HepG2 (cell line): Measurements from ENCODE around the gene NUBP2. TPM values are rescaled to one million over a fixed set of nuclear protein-coding genes. Genes with fewer than 3 reads are reported as not detected.
A peak's percentile ranks its signal among the peaks of the same experiment; 100 is the strongest.

Experiments
- ATAC-seq: fragments of 200-7000 bp; cut with Tn5 transposase; 3 replicates; pipeline ENCODE4 v1.9.1; 2020; ENCODE audit warnings: mild to moderate bottlenecking, moderate library complexity
- BruUV-seq: library from RNA; stranded (reverse); fragments of 400-500 nt; replicated peaks from 2 replicates; lab custom pipeline; 2021; lab: Mats Ljungman, UMichigan
- CTCF ChIA-PET: fragments of 300-600 bp; formaldehyde crosslinking; extraction: SDS; loops from one replicate; lab custom pipeline; 2021; ENCODE audit warnings: low total read pairs, inconsistent platforms, low intra/inter-chr PET ratio; lab: Yijun Ruan, JAX
- POLR2A ChIA-PET: fragments of 350-600 bp; sonication (Branson Sonifier 250); formaldehyde crosslinking; loops from one replicate; lab custom pipeline; 2020; ENCODE audit warnings: antibody characterized with exemption, inconsistent platforms; lab: Yijun Ruan, JAX
- DNase-seq: peaks from one replicate; pipeline ENCODE4 v3.0.0-alpha.2; 2015; ENCODE audit warnings: low spot score
- FAIRE-seq: peaks from 3 replicates; lab custom pipeline; 2011; peaks lifted over from hg19 to GRCh38; lab: Jason Lieb, UNC
- H2AFZ ChIP-seq: one replicate; pipeline ENCODE4 v1.6.1; 2011; ENCODE audit warnings: low read length, inconsistent platforms
- H3K27ac ChIP-seq: fragments of 300-600 bp; 3 replicates; pipeline ENCODE4 v1.8.0; 2011; ENCODE audit warnings: mixed run types, mild to moderate bottlenecking, mixed read lengths, low read length, inconsistent platforms; ENCODE audit not compliant: insufficient read depth; ENCODE audit errors: extremely low read length
- H3K27me3 ChIP-seq, 2 experiments: fragments of 200-600 bp in 1 of 2; 2 replicates in 1 of 2; 3 replicates in 1 of 2; pipeline versions ENCODE4 v1.6.0 to v1.8.0; 2011; ENCODE audit warnings: low read length in 2 of 2, mild to moderate bottlenecking in 2 of 2, moderate library complexity in 2 of 2, inconsistent platforms in 1 of 2; ENCODE audit not compliant: insufficient read depth in 2 of 2, control insufficient read depth in 1 of 2
- H3K36me3 ChIP-seq, 2 experiments: fragments of 200-600 bp in 1 of 2; replicated peaks in 1 of 2; 2 replicates in 1 of 2; 3 replicates in 1 of 2; pipeline versions ENCODE4 v1.5.1 to v1.8.0; 2011; ENCODE audit warnings: low read length in 2 of 2, inconsistent platforms in 1 of 2; ENCODE audit not compliant: insufficient read depth in 2 of 2, control insufficient read depth in 1 of 2
- H3K4me1 ChIP-seq: 2 replicates; pipeline ENCODE4 v1.5.1; 2012; ENCODE audit warnings: low read length, inconsistent platforms; ENCODE audit not compliant: insufficient read depth
- H3K4me2 ChIP-seq: 2 replicates; pipeline ENCODE4 v1.6.0; 2011; ENCODE audit warnings: low read depth, low read length, inconsistent platforms
- H3K4me3 ChIP-seq, 3 experiments: fragments of 200-600 bp in 1 of 3; sonication (generic), shearing (Covaris generic) in 1 of 3; replicated peaks in 1 of 3; 2 replicates each; pipeline ENCODE4 v1.5.1; 2011 to 2016; ENCODE audit warnings: low read length in 3 of 3, inconsistent platforms in 2 of 3, low read depth in 2 of 3, mild to moderate bottlenecking in 2 of 3, control low read depth in 1 of 3, mixed read lengths in 1 of 3; ENCODE audit not compliant: insufficient read depth in 1 of 3
- H3K79me2 ChIP-seq: one replicate; pipeline ENCODE4 v1.6.1; 2011; ENCODE audit warnings: low read length, inconsistent platforms; ENCODE audit not compliant: insufficient read depth
- H3K9ac ChIP-seq: 2 replicates; pipeline ENCODE4 v1.6.0; 2011; ENCODE audit warnings: mild to moderate bottlenecking, low read depth, low read length, inconsistent platforms; ENCODE audit not compliant: insufficient read depth
- H3K9me3 ChIP-seq: 2 replicates; pipeline ENCODE4 v1.5.1; 2012; ENCODE audit warnings: mild to moderate bottlenecking, low read length
- H4K20me1 ChIP-seq: 2 replicates; pipeline ENCODE4 v1.6.0; 2011; ENCODE audit warnings: inconsistent platforms, mild to moderate bottlenecking, low read length, moderate library complexity; ENCODE audit not compliant: insufficient read depth
- ARID3A ChIP-seq: IDR thresholded peaks from 2 replicates; pipeline ENCODE4 v1.6.1; 2012; ENCODE audit warnings: low read depth, low read length, improper control_type of control experiment
- HNRNPLL ChIP-seq: fragments of 200-400 bp; formaldehyde crosslinking; IDR thresholded peaks from 2 replicates; pipeline ENCODE4 v1.6.1; 2017; ENCODE audit warnings: mild to moderate bottlenecking, low read depth, low read length; ENCODE audit not compliant: poor library complexity, severe bottlenecking
- MTERF4 ChIP-seq: sonication (generic); formaldehyde crosslinking; IDR thresholded peaks from 2 replicates; pipeline ENCODE4 v1.8.0; 2023; ENCODE audit warnings: mild to moderate bottlenecking, missing genetic modification reagents
- SPEN ChIP-seq: sonication (generic); formaldehyde crosslinking; IDR thresholded peaks from 2 replicates; pipeline ENCODE4 v1.5.1; 2020; ENCODE audit warnings: low read depth, mild to moderate bottlenecking, missing genetic modification reagents
- ZBTB20 ChIP-seq: sonication (generic); formaldehyde crosslinking; IDR thresholded peaks from 2 replicates; pipeline ENCODE4 v1.8.1; 2023; ENCODE audit warnings: missing genetic modification reagents, low read depth, mild to moderate bottlenecking, borderline replicate concordance
- ZKSCAN5 ChIP-seq: sonication (generic); formaldehyde crosslinking; IDR thresholded peaks from 2 replicates; pipeline ENCODE4 v1.5.1; 2020; ENCODE audit warnings: mild to moderate bottlenecking, missing genetic modification reagents
- ZMYM3 ChIP-seq: sonication (generic); formaldehyde crosslinking; IDR thresholded peaks from 2 replicates; pipeline ENCODE4 v1.5.1; 2020; ENCODE audit warnings: mild to moderate bottlenecking, missing genetic modification reagents
- ZNF3 ChIP-seq: IDR thresholded peaks from 2 replicates; pipeline ENCODE4 v1.7.0; 2017; ENCODE audit warnings: inconsistent platforms
- ZNF749 ChIP-seq: sonication (generic); formaldehyde crosslinking; IDR thresholded peaks from 2 replicates; pipeline ENCODE4 v1.8.0; 2022; ENCODE audit warnings: mild to moderate bottlenecking, missing genetic modification reagents, moderate library complexity, borderline replicate concordance
- ZNF775 ChIP-seq: sonication (generic); formaldehyde crosslinking; IDR thresholded peaks from 2 replicates; pipeline ENCODE4 v1.4.0; 2020; ENCODE audit warnings: missing genetic modification reagents, mild to moderate bottlenecking, moderate library complexity, borderline replicate concordance
- ZSCAN29 ChIP-seq: sonication (generic); formaldehyde crosslinking; conservative IDR thresholded peaks from 2 replicates; pipeline ENCODE4 v1.4.0; 2020; ENCODE audit warnings: mild to moderate bottlenecking, missing genetic modification reagents
- WGBS: methylation state at CpG from one replicate; pipeline ENCODE4 v1.1.6; 2017; ENCODE audit warnings: low lambda C conversion rate; 5-methylcytosine and 5-hydroxymethylcytosine counted together
- in situ Hi-C: cut with HindIII; loops from 2 replicates; pipeline ENCODE4 v1.10.0; 2017; ENCODE audit warnings: low pct_unique_long_range_greater_than_20kb; ENCODE audit not compliant: extremely low pct_ligation_motif_present
- intact Hi-C: fragments of 100-400 bp; cut with micrococcal nuclease; formaldehyde crosslinking; loops from one replicate; pipeline ENCODE4 v1.10.0; 2022; ENCODE audit not compliant: unreplicated experiment
- polyA plus RNA-seq, 8 experiments: library from polyadenylated mRNA; depleted of rRNA in 3 of 8; stranded (reverse) in 7 of 8; unstranded in 1 of 8; fragments of >200 nt; fragmentation: Illumina TruSeq in 4 of 8; extraction: Trizol in 4 of 8; gene quantifications; 2 replicates each; pipeline versions ENCODE4 v1.2.1 to v1.2.3, GENCODE V29; 2011 to 2016; ENCODE audit warnings: low read depth in 4 of 8, missing spikeins in 1 of 8, mixed read lengths in 1 of 8; ENCODE audit not compliant: insufficient read depth in 1 of 8
- total RNA-seq, 5 experiments: library from RNA; depleted of rRNA; stranded (reverse); fragments of >200 nt; fragmentation: Illumina TruSeq; extraction: Trizol; gene quantifications; 2 replicates each; pipeline ENCODE4 v1.2.3, GENCODE V29; 2016; ENCODE audit warnings: low read depth in 1 of 5
- TF ChIP-seq, protein P1 (sequence below): IDR thresholded peaks from 2 replicates; pipeline ENCODE4 v1.6.1; 2016; ENCODE audit warnings: control low read depth
- TF ChIP-seq, protein P2 (sequence below): sonication (generic); formaldehyde crosslinking; IDR thresholded peaks from 2 replicates; pipeline ENCODE4 v1.4.0; 2020; ENCODE audit warnings: missing genetic modification reagents, borderline replicate concordance

The NUBP2 gene
- total and polyA plus RNA-seq, 2 of the 13 experiments (the other 11 are each of a cell fraction or from before 2014, with no cell fraction given) = 25.7 to 61.5 TPM

DNA sequence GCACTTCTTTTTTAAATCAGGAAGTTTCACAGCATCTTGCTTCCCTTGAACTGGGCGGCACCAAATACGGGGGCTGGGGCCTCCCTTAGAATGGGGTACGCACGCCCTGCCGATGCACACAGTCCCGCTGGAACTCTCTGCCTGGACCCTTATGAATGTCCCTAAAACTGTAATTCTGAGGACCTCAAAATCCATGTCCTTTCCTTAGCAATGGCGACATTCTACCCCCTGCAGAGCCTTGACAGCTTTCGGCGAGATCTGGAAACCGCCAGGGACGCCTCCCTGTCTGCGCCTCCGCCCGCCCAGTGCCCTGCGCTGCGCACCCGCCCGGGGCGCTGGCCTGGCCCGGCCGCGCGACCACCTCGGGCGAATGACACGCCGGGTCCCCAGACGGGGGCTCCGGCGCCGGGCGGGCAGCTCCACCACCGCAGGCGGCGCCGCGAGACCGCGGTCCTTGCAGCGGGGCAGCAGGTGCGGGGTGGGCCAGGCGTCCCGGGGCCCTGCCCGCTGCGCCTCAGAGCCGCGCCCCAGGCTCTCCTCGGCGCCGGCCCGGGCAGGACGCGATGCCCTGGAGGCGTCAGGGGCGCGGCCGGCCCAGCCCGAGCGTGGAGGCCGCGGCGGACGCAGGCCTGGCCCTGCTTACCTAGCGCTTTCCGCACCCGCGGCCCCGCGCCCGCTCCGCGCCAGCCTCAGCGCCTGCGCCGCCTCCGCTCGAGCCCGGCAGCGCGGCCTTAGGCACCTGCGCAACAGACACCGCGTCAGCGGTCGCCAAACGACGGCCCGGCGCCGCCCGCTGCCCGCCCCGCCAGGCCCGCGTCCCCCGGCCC is 43.3 kb downstream of the NUBP2 start:
- peak; percentile 32 for DNase-seq
- peaks cover 8 to 19% of the 10 kb centered on the region in 2 experiments; a peak in 4 of 5 replicates for H3K36me3 ChIP-seq
- FAIRE-seq = no peak
- ATAC-seq = peak; percentile 21
- BruUV-seq = no TSS peak
- H3K9me3 ChIP-seq = no peaks in the 10 kb centered on the region
- H3K79me2 ChIP-seq = peaks cover 55% of the 10 kb centered on the region
- ChIA-PET POLR2A (interaction anchor here (1.0 to 5.7 kb wide), 10 partner anchors 32 to 139 kb away, joined by 3 to 49 read pairs (median 6); partner anchors contain the start of genes EME2, IGFALS, MRPS34 and NUBP2), CTCF (no interaction called here)
- peaks cover 46% of the 10 kb centered on the region for H3K4me1 ChIP-seq
- H3K4me3 ChIP-seq = peak overlapping the region; percentile 53 to 92 (median 72)
- peak overlapping the region; percentile 71 for H3K9ac ChIP-seq
- peak overlapping the region; percentile 81 for H3K4me2 ChIP-seq
- H3K27me3 ChIP-seq = no peaks in the 10 kb centered on the region; a peak in 1 of 5 replicates
- peaks cover 5% of the 10 kb centered on the region; the same call in 1 of the 2 replicates for H4K20me1 ChIP-seq
- 1% methylated on average over 19 of the region's 96 CpGs for WGBS
- peak overlapping the region; percentile 73 for H3K27ac ChIP-seq
- in situ Hi-C loops (no loop called here), intact Hi-C loops (loop anchor here (5.0 kb wide), 1 partner anchor 44 kb away; the partner anchor contains the start of genes NUBP2 and SPSB3)
- no peak overlapping the region for H2AFZ ChIP-seq
- TF ChIP-seq SPEN (CRISPR knock-in tag) = 0 out of 2 replicates have a peak, but pooled peaks have one; percentile 1
- TF ChIP-seq ZBTB20 (CRISPR knock-in tag) = 0 out of 2 replicates have a peak, but pooled peaks have one; percentile 11
- no peak for TF ChIP-seq ZNF749
- TF ChIP-seq, protein P1, sequence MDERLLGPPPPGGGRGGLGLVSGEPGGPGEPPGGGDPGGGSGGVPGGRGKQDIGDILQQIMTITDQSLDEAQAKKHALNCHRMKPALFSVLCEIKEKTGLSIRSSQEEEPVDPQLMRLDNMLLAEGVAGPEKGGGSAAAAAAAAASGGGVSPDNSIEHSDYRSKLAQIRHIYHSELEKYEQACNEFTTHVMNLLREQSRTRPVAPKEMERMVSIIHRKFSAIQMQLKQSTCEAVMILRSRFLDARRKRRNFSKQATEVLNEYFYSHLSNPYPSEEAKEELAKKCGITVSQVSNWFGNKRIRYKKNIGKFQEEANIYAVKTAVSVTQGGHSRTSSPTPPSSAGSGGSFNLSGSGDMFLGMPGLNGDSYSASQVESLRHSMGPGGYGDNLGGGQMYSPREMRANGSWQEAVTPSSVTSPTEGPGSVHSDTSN (CRISPR knock-in tag) = no peak
- TF ChIP-seq MTERF4 = no peak
- TF ChIP-seq ARID3A = no peak
- TF ChIP-seq ZNF775 (CRISPR knock-in tag) = no peak
- TF ChIP-seq ZSCAN29 = no peak
- TF ChIP-seq ZKSCAN5 (CRISPR knock-in tag) = 0 out of 2 replicates have a peak, but pooled peaks have one; percentile 34
- TF ChIP-seq ZNF3 (CRISPR knock-in tag) = 0 out of 2 replicates have a peak, but pooled peaks have one; percentile 1
- TF ChIP-seq HNRNPLL = peak; percentile 81
- TF ChIP-seq, protein P2, sequence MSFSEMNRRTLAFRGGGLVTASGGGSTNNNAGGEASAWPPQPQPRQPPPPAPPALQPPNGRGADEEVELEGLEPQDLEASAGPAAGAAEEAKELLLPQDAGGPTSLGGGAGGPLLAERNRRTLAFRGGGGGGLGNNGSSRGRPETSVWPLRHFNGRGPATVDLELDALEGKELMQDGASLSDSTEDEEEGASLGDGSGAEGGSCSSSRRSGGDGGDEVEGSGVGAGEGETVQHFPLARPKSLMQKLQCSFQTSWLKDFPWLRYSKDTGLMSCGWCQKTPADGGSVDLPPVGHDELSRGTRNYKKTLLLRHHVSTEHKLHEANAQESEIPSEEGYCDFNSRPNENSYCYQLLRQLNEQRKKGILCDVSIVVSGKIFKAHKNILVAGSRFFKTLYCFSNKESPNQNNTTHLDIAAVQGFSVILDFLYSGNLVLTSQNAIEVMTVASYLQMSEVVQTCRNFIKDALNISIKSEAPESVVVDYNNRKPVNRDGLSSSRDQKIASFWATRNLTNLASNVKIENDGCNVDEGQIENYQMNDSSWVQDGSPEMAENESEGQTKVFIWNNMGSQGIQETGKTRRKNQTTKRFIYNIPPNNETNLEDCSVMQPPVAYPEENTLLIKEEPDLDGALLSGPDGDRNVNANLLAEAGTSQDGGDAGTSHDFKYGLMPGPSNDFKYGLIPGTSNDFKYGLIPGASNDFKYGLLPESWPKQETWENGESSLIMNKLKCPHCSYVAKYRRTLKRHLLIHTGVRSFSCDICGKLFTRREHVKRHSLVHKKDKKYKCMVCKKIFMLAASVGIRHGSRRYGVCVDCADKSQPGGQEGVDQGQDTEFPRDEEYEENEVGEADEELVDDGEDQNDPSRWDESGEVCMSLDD (CRISPR knock-in tag) = no peak
- TF ChIP-seq ZMYM3 = 0 out of 2 replicates have a peak, but pooled peaks have one; percentile 27
